HepG2 (cell line): ENCODE measurements around the gene DHX8. TPM values are rescaled to one million over a fixed set of nuclear protein-coding genes. Genes with fewer than 3 reads are reported as not detected.

Experiments used
- AHDC1 ChIP-seq: sonication (generic); formaldehyde crosslinking; IDR thresholded peaks from 2 replicates; pipeline ENCODE4 v1.5.1; 2020; ENCODE audit warnings: mild to moderate bottlenecking, missing genetic modification reagents, borderline replicate concordance
- FOXJ3 ChIP-seq: sonication (generic); formaldehyde crosslinking; IDR thresholded peaks from 2 replicates; pipeline ENCODE4 v1.4.0; 2020; ENCODE audit warnings: missing genetic modification reagents, mild to moderate bottlenecking, borderline replicate concordance
- HMGA1 ChIP-seq: sonication (generic); formaldehyde crosslinking; conservative IDR thresholded peaks from 2 replicates; pipeline ENCODE4 v1.4.0; 2020; ENCODE audit warnings: missing genetic modification reagents
- KLF11 ChIP-seq: IDR thresholded peaks from 2 replicates; pipeline ENCODE4 v1.6.1; 2016; ENCODE audit warnings: missing compliant biosample characterization
- NCOR1 ChIP-seq: fragments of 200-600 bp; sonication (generic); IDR thresholded peaks from 2 replicates; pipeline ENCODE4 v1.7.0; 2017; ENCODE audit warnings: antibody characterized with exemption, low read length, borderline replicate concordance
- PHF8 ChIP-seq: sonication (generic); formaldehyde crosslinking; IDR thresholded peaks from 2 replicates; pipeline ENCODE4 v1.5.0; 2020; ENCODE audit warnings: missing genetic modification reagents
- RARA ChIP-seq: IDR thresholded peaks from 2 replicates; pipeline ENCODE4 v1.6.1; 2016; ENCODE audit warnings: missing genetic modification reagents, missing compliant biosample characterization
- SIX4 ChIP-seq: sonication (generic); formaldehyde crosslinking; IDR thresholded peaks from 2 replicates; pipeline ENCODE4 v1.4.0; 2020; ENCODE audit warnings: missing genetic modification reagents
- SP140L ChIP-seq: sonication (generic); formaldehyde crosslinking; IDR thresholded peaks from 2 replicates; pipeline ENCODE4 v1.4.0; 2020; ENCODE audit warnings: missing genetic modification reagents, borderline replicate concordance
- TARDBP ChIP-seq: sonication (generic); formaldehyde crosslinking; IDR thresholded peaks from 2 replicates; pipeline ENCODE4 v1.8.0; 2022; ENCODE audit warnings: mild to moderate bottlenecking, missing genetic modification reagents
- ZBTB46 ChIP-seq: sonication (generic); formaldehyde crosslinking; IDR thresholded peaks from 2 replicates; pipeline ENCODE4 v1.4.0; 2020; ENCODE audit warnings: mild to moderate bottlenecking, missing genetic modification reagents, borderline replicate concordance
- ZNF430 ChIP-seq: sonication (generic); formaldehyde crosslinking; IDR thresholded peaks from 2 replicates; pipeline ENCODE4 v1.9.0; 2021; ENCODE audit warnings: mild to moderate bottlenecking, missing genetic modification reagents
- ZNF557 ChIP-seq: sonication (generic); formaldehyde crosslinking; IDR thresholded peaks from 2 replicates; pipeline ENCODE4 v1.4.0; 2020; ENCODE audit warnings: missing genetic modification reagents
- ZNF780A ChIP-seq: sonication (generic); formaldehyde crosslinking; IDR thresholded peaks from 2 replicates; pipeline ENCODE4 v1.8.0; 2022; ENCODE audit warnings: mild to moderate bottlenecking, missing genetic modification reagents, moderate library complexity
- ZNF850 ChIP-seq: sonication (generic); formaldehyde crosslinking; conservative IDR thresholded peaks from 2 replicates; pipeline ENCODE4 v1.9.0; 2021; ENCODE audit warnings: mild to moderate bottlenecking, missing genetic modification reagents
- ZSCAN9 ChIP-seq: IDR thresholded peaks from 2 replicates; pipeline ENCODE4 v1.6.1; 2016; ENCODE audit warnings: borderline replicate concordance
- polyA plus RNA-seq, 8 experiments: library from polyadenylated mRNA; depleted of rRNA in 3 of 8; stranded (reverse) in 7 of 8; unstranded in 1 of 8; fragments of >200 nt; fragmentation: Illumina TruSeq in 4 of 8; extraction: Trizol in 4 of 8; gene quantifications; 2 replicates each; pipeline versions ENCODE4 v1.2.1 to v1.2.3, GENCODE V29; 2011 to 2016; ENCODE audit warnings: low read depth in 4 of 8, missing spikeins in 1 of 8, mixed read lengths in 1 of 8; ENCODE audit not compliant: insufficient read depth in 1 of 8
- total RNA-seq, 5 experiments: library from RNA; depleted of rRNA; stranded (reverse); fragments of >200 nt; fragmentation: Illumina TruSeq; extraction: Trizol; gene quantifications; 2 replicates each; pipeline ENCODE4 v1.2.3, GENCODE V29; 2016; ENCODE audit warnings: low read depth in 1 of 5
- TF ChIP-seq, protein P1 (sequence below): IDR thresholded peaks from 2 replicates; pipeline ENCODE4 v1.6.1; 2016
- TF ChIP-seq, protein P2 (sequence below): sonication (generic); formaldehyde crosslinking; IDR thresholded peaks from 2 replicates; pipeline ENCODE4 v1.4.0; 2020; ENCODE audit warnings: missing genetic modification reagents

DHX8 gene
- total and polyA plus RNA-seq, 2 of the 13 experiments (the other 11 are each of a cell fraction or from before 2014, with no cell fraction given), result 24.8 to 48.9 TPM

DNA sequence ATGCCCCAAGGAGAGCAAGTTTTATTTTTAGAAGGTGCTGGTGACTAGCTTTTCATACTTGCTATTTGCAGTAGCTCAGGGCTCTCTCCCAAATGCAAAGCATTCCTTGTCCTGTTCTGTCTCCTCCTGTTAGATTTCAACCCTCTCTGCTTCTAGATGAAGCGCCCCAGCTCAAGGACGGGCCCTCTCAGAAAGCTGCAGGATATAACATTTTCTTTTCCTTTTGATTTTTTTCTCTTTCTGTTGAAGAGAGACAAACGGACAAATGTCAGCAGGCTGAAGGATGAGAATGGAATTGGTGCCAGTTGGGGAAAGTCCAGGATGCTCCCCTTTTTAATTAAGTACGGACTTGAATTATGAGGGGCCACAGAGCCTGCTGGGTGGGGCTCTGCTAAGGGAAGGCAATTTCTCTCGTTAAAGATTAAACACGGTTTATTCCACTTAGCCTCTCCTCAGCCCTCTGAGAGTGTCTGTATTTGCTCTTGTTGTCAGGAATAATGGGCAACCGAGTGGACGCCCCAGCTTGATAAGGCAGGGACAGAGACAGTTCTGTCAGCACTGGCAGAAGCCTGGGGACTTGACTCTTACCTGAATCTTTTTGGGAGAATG lies 68.6 kb downstream of the DHX8 start (continued):
- TF ChIP-seq ZNF557 (CRISPR knock-in tag), result 0 out of 2 replicates have a peak, but pooled peaks have one; percentile 51
- TF ChIP-seq AHDC1 (CRISPR knock-in tag), result peak; percentile 66; the same call in 1 of the 2 replicates
- TF ChIP-seq RARA (CRISPR knock-in tag), result peak; percentile 57
- TF ChIP-seq FOXJ3 (CRISPR knock-in tag), result peak; percentile 77; the same call in 1 of the 2 replicates
- TF ChIP-seq, protein P1, sequence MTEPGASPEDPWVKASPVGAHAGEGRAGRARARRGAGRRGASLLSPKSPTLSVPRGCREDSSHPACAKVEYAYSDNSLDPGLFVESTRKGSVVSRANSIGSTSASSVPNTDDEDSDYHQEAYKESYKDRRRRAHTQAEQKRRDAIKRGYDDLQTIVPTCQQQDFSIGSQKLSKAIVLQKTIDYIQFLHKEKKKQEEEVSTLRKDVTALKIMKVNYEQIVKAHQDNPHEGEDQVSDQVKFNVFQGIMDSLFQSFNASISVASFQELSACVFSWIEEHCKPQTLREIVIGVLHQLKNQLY, result 0 out of 2 replicates have a peak, but pooled peaks have one; percentile 16
- TF ChIP-seq SP140L (CRISPR knock-in tag), result no peak
- TF ChIP-seq ZBTB46 (CRISPR knock-in tag), result 0 out of 2 replicates have a peak, but pooled peaks have one; percentile 30
- peak; percentile 38; the same call in 1 of the 2 replicates for TF ChIP-seq KLF11
- TF ChIP-seq SIX4 (CRISPR knock-in tag), result peak; percentile 25; the same call in 1 of the 2 replicates
- peak; percentile 67; the same call in 1 of the 2 replicates for TF ChIP-seq ZSCAN9 (CRISPR knock-in tag)
- TF ChIP-seq HMGA1 (CRISPR knock-in tag), result no peak
- TF ChIP-seq NCOR1, result peak; percentile 40; the same call in 1 of the 2 replicates
- 0 out of 2 replicates have a peak, but pooled peaks have one; percentile 63 for TF ChIP-seq ZNF850
- no peak for TF ChIP-seq ZNF780A (CRISPR knock-in tag)
- TF ChIP-seq, protein P2, sequence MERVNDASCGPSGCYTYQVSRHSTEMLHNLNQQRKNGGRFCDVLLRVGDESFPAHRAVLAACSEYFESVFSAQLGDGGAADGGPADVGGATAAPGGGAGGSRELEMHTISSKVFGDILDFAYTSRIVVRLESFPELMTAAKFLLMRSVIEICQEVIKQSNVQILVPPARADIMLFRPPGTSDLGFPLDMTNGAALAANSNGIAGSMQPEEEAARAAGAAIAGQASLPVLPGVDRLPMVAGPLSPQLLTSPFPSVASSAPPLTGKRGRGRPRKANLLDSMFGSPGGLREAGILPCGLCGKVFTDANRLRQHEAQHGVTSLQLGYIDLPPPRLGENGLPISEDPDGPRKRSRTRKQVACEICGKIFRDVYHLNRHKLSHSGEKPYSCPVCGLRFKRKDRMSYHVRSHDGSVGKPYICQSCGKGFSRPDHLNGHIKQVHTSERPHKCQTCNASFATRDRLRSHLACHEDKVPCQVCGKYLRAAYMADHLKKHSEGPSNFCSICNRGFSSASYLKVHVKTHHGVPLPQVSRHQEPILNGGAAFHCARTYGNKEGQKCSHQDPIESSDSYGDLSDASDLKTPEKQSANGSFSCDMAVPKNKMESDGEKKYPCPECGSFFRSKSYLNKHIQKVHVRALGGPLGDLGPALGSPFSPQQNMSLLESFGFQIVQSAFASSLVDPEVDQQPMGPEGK (CRISPR knock-in tag), result peak; percentile 92
- TF ChIP-seq ZNF430 (CRISPR knock-in tag), result peak; percentile 65; the same call in 1 of the 2 replicates
- peak; percentile 44; the same call in 1 of the 2 replicates for TF ChIP-seq TARDBP (CRISPR knock-in tag)
- TF ChIP-seq PHF8, result peak; percentile 11; the same call in 1 of the 2 replicates
